ENCODE measurements around the gene CSKMT.

- no peak for TF ChIP-seq POLR2A (IDR thresholded peaks at IDR 0.05)
- peak; percentile 95 to 96 for TF ChIP-seq POLR2AphosphoS5 (IDR thresholded peaks at IDR 0.05; ENCODE audit: insufficient read depth in 1 of 2, low read depth in 1 of 2)
Observed at GRCh38 chr11:62678770-62679696, 13.9 kb downstream of the CSKMT start, which contains the start of gene UBXN1.
